Measurements from ENCODE around the gene CEP128.

Gene CEP128

DNA sequence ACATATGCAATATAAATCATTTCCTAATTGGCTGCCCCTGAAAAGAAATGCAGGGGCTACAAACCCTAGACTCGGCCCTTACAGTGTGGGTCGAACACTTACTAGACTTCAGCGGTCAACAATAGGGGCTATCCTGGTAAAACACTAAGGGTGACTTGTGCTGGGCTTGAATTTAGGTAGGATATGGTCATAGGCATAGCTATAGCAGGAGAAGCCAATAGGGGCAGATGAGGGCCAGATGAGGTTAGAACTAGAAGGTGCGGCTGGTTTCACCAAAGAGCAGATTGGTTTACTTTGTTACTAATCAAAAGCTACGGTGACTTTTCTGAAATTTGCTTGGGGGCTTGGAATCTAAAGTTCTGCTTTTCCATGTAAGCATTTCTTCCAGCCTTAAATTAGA lies 447.9 kb downstream of the CEP128 start:
- H3K4me3 ChIP-seq (ENCODE audit: low read depth, low read length), result no peak overlapping the region
- no peak for DNase-seq (ENCODE audit: low read depth)
- in situ Hi-C loops (cut with HindIII; ENCODE audit: low sequenced_read_pairs), result no loop called here
- TF ChIP-seq, protein P1, sequence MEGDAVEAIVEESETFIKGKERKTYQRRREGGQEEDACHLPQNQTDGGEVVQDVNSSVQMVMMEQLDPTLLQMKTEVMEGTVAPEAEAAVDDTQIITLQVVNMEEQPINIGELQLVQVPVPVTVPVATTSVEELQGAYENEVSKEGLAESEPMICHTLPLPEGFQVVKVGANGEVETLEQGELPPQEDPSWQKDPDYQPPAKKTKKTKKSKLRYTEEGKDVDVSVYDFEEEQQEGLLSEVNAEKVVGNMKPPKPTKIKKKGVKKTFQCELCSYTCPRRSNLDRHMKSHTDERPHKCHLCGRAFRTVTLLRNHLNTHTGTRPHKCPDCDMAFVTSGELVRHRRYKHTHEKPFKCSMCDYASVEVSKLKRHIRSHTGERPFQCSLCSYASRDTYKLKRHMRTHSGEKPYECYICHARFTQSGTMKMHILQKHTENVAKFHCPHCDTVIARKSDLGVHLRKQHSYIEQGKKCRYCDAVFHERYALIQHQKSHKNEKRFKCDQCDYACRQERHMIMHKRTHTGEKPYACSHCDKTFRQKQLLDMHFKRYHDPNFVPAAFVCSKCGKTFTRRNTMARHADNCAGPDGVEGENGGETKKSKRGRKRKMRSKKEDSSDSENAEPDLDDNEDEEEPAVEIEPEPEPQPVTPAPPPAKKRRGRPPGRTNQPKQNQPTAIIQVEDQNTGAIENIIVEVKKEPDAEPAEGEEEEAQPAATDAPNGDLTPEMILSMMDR (IDR thresholded peaks at IDR 0.05; ENCODE audit: low read depth, low read length, missing control alignments), result no peak

DNA sequence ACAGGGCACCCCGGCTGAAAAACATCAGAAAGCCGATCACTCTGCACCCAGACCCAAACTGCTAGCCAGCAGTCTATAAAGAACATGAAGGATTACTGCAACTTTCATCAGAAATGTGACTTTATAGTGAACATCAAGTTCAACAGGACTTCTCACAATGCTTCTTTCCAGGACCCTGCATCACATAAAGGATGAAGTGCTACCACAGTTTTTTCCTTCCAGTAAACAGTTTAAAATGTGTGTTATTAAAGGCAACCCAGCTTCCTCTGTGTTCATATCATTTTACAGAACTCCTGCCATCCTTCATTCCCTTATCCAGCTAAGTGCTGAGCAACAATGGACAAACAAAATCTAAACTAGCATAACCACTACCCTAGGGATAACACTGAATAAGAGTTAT lies 449.9 kb downstream of the CEP128 start:
- in situ Hi-C loops (cut with HindIII; ENCODE audit: low sequenced_read_pairs), result no loop called here
- H3K4me3 ChIP-seq (ENCODE audit: low read depth, low read length), result no peak overlapping the region
- TF ChIP-seq, protein P1 (IDR thresholded peaks at IDR 0.05; ENCODE audit: low read depth, low read length, missing control alignments), result no peak
- no peak for DNase-seq (ENCODE audit: low read depth)

DNA sequence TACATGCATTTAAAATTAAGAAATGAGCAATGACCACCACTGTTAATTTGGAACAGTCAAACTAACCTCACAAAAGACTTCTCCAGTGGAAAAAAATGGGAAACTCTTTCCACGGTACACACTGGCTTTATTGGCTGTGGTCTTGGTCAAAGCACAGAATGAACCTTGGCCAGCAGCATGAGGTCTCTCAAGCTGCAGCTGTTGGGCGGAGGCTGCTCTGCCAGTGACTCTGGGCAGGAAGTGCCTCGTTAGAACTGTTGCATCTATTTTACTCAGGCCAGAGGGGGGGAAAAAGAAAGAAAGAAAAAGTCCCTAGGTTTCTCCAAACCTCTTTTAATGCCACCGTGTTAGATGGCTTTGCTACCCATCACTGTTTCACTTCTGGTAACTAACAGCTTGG lies 450.4 kb downstream of the CEP128 start:
- peak; percentile 83 for DNase-seq (ENCODE audit: low read depth)
- in situ Hi-C loops (cut with HindIII; ENCODE audit: low sequenced_read_pairs), result no loop called here
- TF ChIP-seq, protein P1 (IDR thresholded peaks at IDR 0.05; ENCODE audit: low read depth, low read length, missing control alignments), result no peak
- no peak overlapping the region for H3K4me3 ChIP-seq (ENCODE audit: low read depth, low read length)

DNA sequence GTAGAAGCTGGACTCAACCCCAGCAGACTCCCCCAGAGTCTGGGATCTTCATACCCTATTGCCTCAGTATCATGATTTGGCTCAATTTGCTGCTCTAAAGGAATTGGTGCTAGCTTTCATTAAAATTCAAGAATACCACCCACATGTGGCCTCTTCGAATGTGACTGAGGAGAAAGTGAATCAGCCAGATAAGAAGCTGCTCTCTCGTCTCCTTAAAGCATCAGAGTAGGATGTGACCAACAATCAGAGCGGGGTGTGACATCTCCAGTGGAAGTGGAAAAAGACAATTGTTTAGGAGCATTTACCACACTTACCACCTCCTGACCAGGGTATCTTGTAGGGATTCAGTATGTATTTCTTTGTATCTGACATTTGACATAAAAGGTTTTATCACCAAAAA lies 452.0 kb downstream of the CEP128 start:
- DNase-seq (ENCODE audit: low read depth), result no peak
- TF ChIP-seq, protein P1 (IDR thresholded peaks at IDR 0.05; ENCODE audit: low read depth, low read length, missing control alignments), result no peak
- in situ Hi-C loops (cut with HindIII; ENCODE audit: low sequenced_read_pairs), result no loop called here
- H3K4me3 ChIP-seq (ENCODE audit: low read depth, low read length), result no peak overlapping the region

DNA sequence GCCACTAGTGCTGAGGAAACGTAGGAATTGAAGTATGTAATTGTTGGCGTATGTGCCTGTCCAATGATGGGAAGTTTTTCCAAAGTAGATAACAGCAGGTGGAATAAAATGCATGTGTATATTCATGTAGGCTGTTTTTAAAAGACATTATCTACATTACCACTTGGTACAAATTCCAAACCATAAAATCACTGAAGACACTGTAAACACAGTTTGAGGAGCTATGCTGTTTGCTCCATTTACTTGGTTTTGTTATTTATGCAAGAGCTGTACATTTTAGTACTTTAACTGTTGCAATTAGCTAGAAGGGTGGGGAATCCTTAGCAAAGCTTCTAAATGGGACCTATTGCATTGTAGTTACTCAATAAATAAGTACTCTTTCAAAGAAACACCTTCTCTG lies 455.8 kb downstream of the CEP128 start:
- in situ Hi-C loops (cut with HindIII; ENCODE audit: low sequenced_read_pairs), result no loop called here
- DNase-seq (ENCODE audit: low read depth), result no peak
- TF ChIP-seq, protein P1 (IDR thresholded peaks at IDR 0.05; ENCODE audit: low read depth, low read length, missing control alignments), result no peak
- H3K4me3 ChIP-seq (ENCODE audit: low read depth, low read length), result no peak overlapping the region

DNA sequence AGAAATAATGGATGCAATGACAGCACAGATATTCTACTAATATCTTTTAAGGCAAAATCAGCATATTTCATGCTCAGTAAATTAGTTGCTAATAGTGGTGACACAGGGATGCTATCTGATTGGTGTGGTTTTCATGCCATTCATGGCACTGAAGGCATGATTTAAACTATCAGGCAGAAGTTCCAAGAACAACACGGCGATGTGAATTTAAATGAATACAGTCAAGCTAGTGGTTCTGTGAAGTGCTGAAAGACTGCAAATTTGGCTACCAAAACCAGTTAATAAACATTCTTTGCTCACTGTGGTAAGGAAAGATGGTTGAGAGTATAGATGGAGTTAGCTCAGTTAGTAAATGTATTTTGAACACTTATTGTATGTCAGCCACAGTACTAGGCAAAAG lies 458.2 kb downstream of the CEP128 start:
- in situ Hi-C loops (cut with HindIII; ENCODE audit: low sequenced_read_pairs), result no loop called here
- TF ChIP-seq, protein P1 (IDR thresholded peaks at IDR 0.05; ENCODE audit: low read depth, low read length, missing control alignments), result no peak
- H3K4me3 ChIP-seq (ENCODE audit: low read depth, low read length), result no peak overlapping the region
- DNase-seq (ENCODE audit: low read depth), result no peak

Measured in astrocyte of the cerebellum (primary cell).